ENCODE results near the gene WDR46. TPM values are rescaled to one million over a fixed set of nuclear protein-coding genes. Genes with fewer than 3 reads are reported as not detected.

WDR46 gene
- total and polyA plus RNA-seq, 10 of the 15 experiments (the other 5 are each of a cell fraction or from before 2014, with no cell fraction given), result 10.1 to 147 (median 86.0) TPM

DNA sequence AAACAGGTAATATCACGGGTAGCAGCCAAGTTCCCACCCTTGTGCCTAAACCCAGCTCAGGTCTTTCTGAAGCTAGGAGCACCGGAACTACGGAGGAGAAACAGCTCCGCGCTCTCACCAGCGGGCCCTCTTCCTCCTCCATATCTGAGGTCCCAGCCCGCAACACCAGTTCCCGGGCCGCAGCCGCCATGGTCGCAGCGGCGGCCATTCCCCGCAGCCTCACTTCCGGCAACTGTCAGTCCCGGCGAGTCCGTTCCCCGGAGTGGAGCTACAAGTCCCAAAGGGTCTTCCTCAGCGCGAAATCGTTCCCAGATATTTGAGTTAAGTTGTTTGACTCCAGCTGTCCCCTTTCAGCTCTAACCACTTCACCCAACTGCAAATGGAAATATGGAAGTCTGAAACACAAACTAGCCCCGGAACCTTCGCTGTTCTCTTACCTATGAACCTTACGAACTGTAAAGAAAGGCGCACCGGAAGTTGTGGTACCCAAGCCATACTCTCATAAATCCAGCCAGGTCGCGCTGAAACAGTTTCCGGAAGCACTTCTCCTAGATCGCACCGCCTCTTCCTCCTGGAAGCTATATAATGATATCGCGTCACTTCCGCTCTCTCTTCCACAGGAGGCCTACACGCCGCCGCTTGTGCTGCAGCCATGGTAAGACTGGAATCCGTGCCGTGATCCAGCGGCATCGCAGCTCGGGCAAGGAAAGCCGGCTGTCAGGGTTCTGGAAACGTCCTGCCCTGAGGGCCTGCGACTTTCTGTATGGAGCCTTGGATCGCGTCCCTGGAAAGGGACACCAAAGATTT lies 17.4 kb downstream of the WDR46 start, which contains the start of the genes RPS18 and VPS52 (continued):
- TF ChIP-seq YY1 (IDR thresholded peaks at IDR 0.05; ENCODE audit: low read depth, low read length) (peak; percentile 98), ATF7 (IDR thresholded peaks at IDR 0.05; ENCODE audit: low read depth) (peak; percentile 88), SPI1 (IDR thresholded peaks at IDR 0.05; ENCODE audit: borderline replicate concordance, insufficient read depth, low read depth, low read length) (peak; percentile 66), MEF2B (IDR thresholded peaks at IDR 0.05; ENCODE audit: partially characterized antibody, poor library complexity, severe bottlenecking) (peak; percentile 67), NBN (IDR thresholded peaks at IDR 0.05) (peak; percentile 97; the same call in 1 of the 2 replicates), POLR2A (IDR thresholded peaks at IDR 0.05; ENCODE audit: low read depth, low read length) (peak; percentile 100), EED (IDR thresholded peaks at IDR 0.05; ENCODE audit: low read depth) (peak; percentile 33; the same call in 1 of the 2 replicates), SIX5 (IDR thresholded peaks at IDR 0.05; ENCODE audit: low read depth, low read length, severe bottlenecking) (peak; percentile 57), ASH2L (IDR thresholded peaks at IDR 0.05; ENCODE audit: borderline replicate concordance, low read depth) (peak; percentile 43), CREM (IDR thresholded peaks at IDR 0.05; ENCODE audit: low read depth) (peak; percentile 97), SREBF1 (IDR thresholded peaks at IDR 0.05; ENCODE audit: low read length) (0 out of 2 replicates have a peak, but pooled peaks have one; percentile 1), SUZ12 (IDR thresholded peaks at IDR 0.05; ENCODE audit: unreplicated experiment) (no peak), ZBED1 (IDR thresholded peaks at IDR 0.05; ENCODE audit: borderline replicate concordance) (peak; percentile 93), POLR2AphosphoS5 (IDR thresholded peaks at IDR 0.05; ENCODE audit: low read length) (peak; percentile 100), MXI1 (IDR thresholded peaks at IDR 0.05; ENCODE audit: low read depth, low read length) (peak; percentile 99), SIN3A (IDR thresholded peaks at IDR 0.05; ENCODE audit: low read depth, low read length) (peak; percentile 80; the same call in 1 of the 2 replicates), MYC (IDR thresholded peaks at IDR 0.05; ENCODE audit: insufficient read depth, insufficient read length, insufficient replicate concordance, low read length, severe bottlenecking) (peak; percentile 98), POU2F2 (IDR thresholded peaks at IDR 0.05; ENCODE audit: borderline replicate concordance, low read depth, low read length) (peak; percentile 97), LARP7 (IDR thresholded peaks at IDR 0.05) (peak; percentile 76; the same call in 1 of the 2 replicates), SMC3 (IDR thresholded peaks at IDR 0.05; ENCODE audit: borderline replicate concordance, low read length) (no peak)
- TF ChIP-seq, protein P1, sequence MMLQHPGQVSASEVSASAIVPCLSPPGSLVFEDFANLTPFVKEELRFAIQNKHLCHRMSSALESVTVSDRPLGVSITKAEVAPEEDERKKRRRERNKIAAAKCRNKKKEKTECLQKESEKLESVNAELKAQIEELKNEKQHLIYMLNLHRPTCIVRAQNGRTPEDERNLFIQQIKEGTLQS (IDR thresholded peaks at IDR 0.05; ENCODE audit: borderline replicate concordance, extremely low read depth, low read depth, low read length), result no peak
- TF ChIP-seq, protein P2, sequence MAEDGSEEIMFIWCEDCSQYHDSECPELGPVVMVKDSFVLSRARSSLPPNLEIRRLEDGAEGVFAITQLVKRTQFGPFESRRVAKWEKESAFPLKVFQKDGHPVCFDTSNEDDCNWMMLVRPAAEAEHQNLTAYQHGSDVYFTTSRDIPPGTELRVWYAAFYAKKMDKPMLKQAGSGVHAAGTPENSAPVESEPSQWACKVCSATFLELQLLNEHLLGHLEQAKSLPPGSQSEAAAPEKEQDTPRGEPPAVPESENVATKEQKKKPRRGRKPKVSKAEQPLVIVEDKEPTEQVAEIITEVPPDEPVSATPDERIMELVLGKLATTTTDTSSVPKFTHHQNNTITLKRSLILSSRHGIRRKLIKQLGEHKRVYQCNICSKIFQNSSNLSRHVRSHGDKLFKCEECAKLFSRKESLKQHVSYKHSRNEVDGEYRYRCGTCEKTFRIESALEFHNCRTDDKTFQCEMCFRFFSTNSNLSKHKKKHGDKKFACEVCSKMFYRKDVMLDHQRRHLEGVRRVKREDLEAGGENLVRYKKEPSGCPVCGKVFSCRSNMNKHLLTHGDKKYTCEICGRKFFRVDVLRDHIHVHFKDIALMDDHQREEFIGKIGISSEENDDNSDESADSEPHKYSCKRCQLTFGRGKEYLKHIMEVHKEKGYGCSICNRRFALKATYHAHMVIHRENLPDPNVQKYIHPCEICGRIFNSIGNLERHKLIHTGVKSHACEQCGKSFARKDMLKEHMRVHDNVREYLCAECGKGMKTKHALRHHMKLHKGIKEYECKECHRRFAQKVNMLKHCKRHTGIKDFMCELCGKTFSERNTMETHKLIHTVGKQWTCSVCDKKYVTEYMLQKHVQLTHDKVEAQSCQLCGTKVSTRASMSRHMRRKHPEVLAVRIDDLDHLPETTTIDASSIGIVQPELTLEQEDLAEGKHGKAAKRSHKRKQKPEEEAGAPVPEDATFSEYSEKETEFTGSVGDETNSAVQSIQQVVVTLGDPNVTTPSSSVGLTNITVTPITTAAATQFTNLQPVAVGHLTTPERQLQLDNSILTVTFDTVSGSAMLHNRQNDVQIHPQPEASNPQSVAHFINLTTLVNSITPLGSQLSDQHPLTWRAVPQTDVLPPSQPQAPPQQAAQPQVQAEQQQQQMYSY (CRISPR knock-in tag; IDR thresholded peaks at IDR 0.05), result 0 out of 2 replicates have a peak, but pooled peaks have one; percentile 39
- TF ChIP-seq, protein P3, sequence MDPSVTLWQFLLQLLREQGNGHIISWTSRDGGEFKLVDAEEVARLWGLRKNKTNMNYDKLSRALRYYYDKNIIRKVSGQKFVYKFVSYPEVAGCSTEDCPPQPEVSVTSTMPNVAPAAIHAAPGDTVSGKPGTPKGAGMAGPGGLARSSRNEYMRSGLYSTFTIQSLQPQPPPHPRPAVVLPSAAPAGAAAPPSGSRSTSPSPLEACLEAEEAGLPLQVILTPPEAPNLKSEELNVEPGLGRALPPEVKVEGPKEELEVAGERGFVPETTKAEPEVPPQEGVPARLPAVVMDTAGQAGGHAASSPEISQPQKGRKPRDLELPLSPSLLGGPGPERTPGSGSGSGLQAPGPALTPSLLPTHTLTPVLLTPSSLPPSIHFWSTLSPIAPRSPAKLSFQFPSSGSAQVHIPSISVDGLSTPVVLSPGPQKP (IDR thresholded peaks at IDR 0.05; ENCODE audit: low read depth, low read length), result peak; percentile 84
- TF ChIP-seq, protein P4, sequence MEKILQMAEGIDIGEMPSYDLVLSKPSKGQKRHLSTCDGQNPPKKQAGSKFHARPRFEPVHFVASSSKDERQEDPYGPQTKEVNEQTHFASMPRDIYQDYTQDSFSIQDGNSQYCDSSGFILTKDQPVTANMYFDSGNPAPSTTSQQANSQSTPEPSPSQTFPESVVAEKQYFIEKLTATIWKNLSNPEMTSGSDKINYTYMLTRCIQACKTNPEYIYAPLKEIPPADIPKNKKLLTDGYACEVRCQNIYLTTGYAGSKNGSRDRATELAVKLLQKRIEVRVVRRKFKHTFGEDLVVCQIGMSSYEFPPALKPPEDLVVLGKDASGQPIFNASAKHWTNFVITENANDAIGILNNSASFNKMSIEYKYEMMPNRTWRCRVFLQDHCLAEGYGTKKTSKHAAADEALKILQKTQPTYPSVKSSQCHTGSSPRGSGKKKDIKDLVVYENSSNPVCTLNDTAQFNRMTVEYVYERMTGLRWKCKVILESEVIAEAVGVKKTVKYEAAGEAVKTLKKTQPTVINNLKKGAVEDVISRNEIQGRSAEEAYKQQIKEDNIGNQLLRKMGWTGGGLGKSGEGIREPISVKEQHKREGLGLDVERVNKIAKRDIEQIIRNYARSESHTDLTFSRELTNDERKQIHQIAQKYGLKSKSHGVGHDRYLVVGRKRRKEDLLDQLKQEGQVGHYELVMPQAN (conservative IDR thresholded peaks at IDR 0.05), result peak; percentile 83

All from GM12878 (cell line).